Panc1 (cell line): ENCODE results near the gene UTY. TPM values are rescaled to one million over a fixed set of nuclear protein-coding genes. Genes with fewer than 3 reads are reported as not detected.

ENCODE experiments used
- ATAC-seq: fragments of 200-7000 bp; cut with Tn5 transposase; 2 replicates; pipeline ENCODE4 v1.9.1; 2020; ENCODE audit warnings: mild to moderate bottlenecking, moderate library complexity
- BruUV-seq: library from RNA; stranded (reverse); fragments of 400-500 nt; replicated peaks from 2 replicates; lab custom pipeline; 2021; lab: Mats Ljungman, UMichigan
- CTCF ChIA-PET: fragments of 300-600 bp; sonication (Branson Sonifier 250); formaldehyde crosslinking; loops from one replicate; lab custom pipeline; 2022; ENCODE audit warnings: antibody characterized with exemption; lab: Charles Lee
- POLR2A ChIA-PET: fragments of 300-600 bp; sonication (Branson Sonifier 250); formaldehyde crosslinking; loops from one replicate; lab custom pipeline; 2022; ENCODE audit warnings: antibody characterized with exemption; lab: Charles Lee
- DNase-seq: peaks from one replicate; pipeline ENCODE4 v3.0.0-alpha.2; 2010; ENCODE audit warnings: low read depth, low spot score
- H3K27ac ChIP-seq: 2 replicates; pipeline ENCODE4 v1.5.1; 2011; ENCODE audit warnings: mild to moderate bottlenecking, low read length, inconsistent platforms
- H3K27me3 ChIP-seq: fragments of 200-500 bp; sonication (Bioruptor generic); 2 replicates; pipeline ENCODE4 v1.6.0; 2014; ENCODE audit warnings: low read length, inconsistent platforms; ENCODE audit not compliant: control insufficient read depth, insufficient read depth
- H3K36me3 ChIP-seq: fragments of 200-500 bp; sonication (Bioruptor generic); 2 replicates; pipeline ENCODE4 v1.5.1; 2014; ENCODE audit warnings: inconsistent platforms, mild to moderate bottlenecking, low read length, moderate library complexity; ENCODE audit not compliant: control insufficient read depth, insufficient read depth
- H3K4me1 ChIP-seq: 2 replicates; pipeline ENCODE4 v1.5.1; 2011; ENCODE audit warnings: inconsistent platforms, mild to moderate bottlenecking, low read length, moderate library complexity; ENCODE audit not compliant: control insufficient read depth, insufficient read depth
- H3K4me3 ChIP-seq, 2 experiments: 2 replicates each; pipeline ENCODE4 v1.5.1; 2011 to 2012; ENCODE audit warnings: low read depth in 2 of 2, low read length in 2 of 2, mild to moderate bottlenecking in 2 of 2, inconsistent platforms in 1 of 2, moderate library complexity in 1 of 2
- H3K9me3 ChIP-seq: fragments of 200-500 bp; sonication (Bioruptor generic); 2 replicates; pipeline ENCODE4 v1.5.1; 2014; ENCODE audit warnings: low read depth, mild to moderate bottlenecking, inconsistent platforms, low read length, moderate library complexity; ENCODE audit not compliant: control insufficient read depth, insufficient read depth
- POLR2AphosphoS5 ChIP-seq: IDR thresholded peaks from 2 replicates; pipeline ENCODE4 v1.6.1; 2012; ENCODE audit warnings: mild to moderate bottlenecking, low read depth, low read length, moderate library complexity
- SIN3A ChIP-seq: IDR thresholded peaks from 2 replicates; pipeline ENCODE4 v1.6.1; 2012; ENCODE audit warnings: low read depth, mild to moderate bottlenecking, low read length, moderate library complexity, borderline replicate concordance; ENCODE audit not compliant: insufficient read depth
- TCF7L2 ChIP-seq: IDR thresholded peaks from 2 replicates; pipeline ENCODE4 v1.6.1; 2011; ENCODE audit warnings: mild to moderate bottlenecking, low read depth, low read length, inconsistent platforms
- in situ Hi-C: cut with HindIII; loops from 2 replicates; pipeline ENCODE4 v1.10.0; 2016; ENCODE audit warnings: low sequenced_read_pairs, low pct_unique_long_range_greater_than_20kb
- intact Hi-C: fragments of 100-400 bp; cut with micrococcal nuclease; formaldehyde crosslinking; loops from one replicate; pipeline ENCODE4 v1.10.0; 2022; ENCODE audit not compliant: unreplicated experiment
- total RNA-seq: library from RNA; stranded (reverse); gene quantifications from one replicate; pipeline ENCODE4 v1.2.1, GENCODE V29; 2021; ENCODE audit not compliant: unreplicated experiment
- TF ChIP-seq, protein P1 (sequence below): fragments of 450-650 bp; IDR thresholded peaks from 2 replicates; pipeline ENCODE4 v1.5.1; 2017; ENCODE audit warnings: mild to moderate bottlenecking
- TF ChIP-seq, protein P2 (sequence below), 2 experiments: IDR thresholded peaks; 2 replicates each; pipeline ENCODE4 v1.6.1; 2011 to 2012; ENCODE audit warnings: low read depth in 2 of 2, control low read depth in 1 of 2, low read length in 1 of 2, mild to moderate bottlenecking in 1 of 2, moderate library complexity in 1 of 2; ENCODE audit not compliant: insufficient read depth in 1 of 2

Gene UTY
- total RNA-seq, 1 experiment from 2014 or later, result 0.10 TPM

DNA sequence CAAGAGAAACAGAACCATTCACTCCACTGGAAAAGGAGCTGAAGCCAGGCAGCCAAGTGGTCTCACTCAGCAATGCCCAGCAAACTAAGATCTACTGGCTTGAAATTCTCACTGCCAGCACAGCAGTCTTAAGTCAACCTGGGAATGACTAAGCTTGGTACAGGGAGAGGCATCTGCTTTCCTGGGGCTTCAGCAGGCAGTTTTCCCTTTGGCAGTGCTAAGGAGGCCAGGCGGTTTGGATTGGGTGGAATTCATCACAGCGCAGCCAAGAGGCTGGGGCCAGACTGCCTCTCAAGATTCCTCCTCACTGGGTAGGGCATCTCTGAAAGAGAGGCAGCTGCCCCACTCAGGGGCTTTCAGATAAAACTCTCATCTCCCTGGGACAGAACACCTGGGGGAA is 149.2 kb downstream of the UTY start:
- no TSS peak for BruUV-seq
- TF ChIP-seq TCF7L2 (no peak), SIN3A (no peak), POLR2AphosphoS5 (no peak)
- TF ChIP-seq, protein P1, sequence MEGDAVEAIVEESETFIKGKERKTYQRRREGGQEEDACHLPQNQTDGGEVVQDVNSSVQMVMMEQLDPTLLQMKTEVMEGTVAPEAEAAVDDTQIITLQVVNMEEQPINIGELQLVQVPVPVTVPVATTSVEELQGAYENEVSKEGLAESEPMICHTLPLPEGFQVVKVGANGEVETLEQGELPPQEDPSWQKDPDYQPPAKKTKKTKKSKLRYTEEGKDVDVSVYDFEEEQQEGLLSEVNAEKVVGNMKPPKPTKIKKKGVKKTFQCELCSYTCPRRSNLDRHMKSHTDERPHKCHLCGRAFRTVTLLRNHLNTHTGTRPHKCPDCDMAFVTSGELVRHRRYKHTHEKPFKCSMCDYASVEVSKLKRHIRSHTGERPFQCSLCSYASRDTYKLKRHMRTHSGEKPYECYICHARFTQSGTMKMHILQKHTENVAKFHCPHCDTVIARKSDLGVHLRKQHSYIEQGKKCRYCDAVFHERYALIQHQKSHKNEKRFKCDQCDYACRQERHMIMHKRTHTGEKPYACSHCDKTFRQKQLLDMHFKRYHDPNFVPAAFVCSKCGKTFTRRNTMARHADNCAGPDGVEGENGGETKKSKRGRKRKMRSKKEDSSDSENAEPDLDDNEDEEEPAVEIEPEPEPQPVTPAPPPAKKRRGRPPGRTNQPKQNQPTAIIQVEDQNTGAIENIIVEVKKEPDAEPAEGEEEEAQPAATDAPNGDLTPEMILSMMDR, result no peak
- TF ChIP-seq, protein P2, sequence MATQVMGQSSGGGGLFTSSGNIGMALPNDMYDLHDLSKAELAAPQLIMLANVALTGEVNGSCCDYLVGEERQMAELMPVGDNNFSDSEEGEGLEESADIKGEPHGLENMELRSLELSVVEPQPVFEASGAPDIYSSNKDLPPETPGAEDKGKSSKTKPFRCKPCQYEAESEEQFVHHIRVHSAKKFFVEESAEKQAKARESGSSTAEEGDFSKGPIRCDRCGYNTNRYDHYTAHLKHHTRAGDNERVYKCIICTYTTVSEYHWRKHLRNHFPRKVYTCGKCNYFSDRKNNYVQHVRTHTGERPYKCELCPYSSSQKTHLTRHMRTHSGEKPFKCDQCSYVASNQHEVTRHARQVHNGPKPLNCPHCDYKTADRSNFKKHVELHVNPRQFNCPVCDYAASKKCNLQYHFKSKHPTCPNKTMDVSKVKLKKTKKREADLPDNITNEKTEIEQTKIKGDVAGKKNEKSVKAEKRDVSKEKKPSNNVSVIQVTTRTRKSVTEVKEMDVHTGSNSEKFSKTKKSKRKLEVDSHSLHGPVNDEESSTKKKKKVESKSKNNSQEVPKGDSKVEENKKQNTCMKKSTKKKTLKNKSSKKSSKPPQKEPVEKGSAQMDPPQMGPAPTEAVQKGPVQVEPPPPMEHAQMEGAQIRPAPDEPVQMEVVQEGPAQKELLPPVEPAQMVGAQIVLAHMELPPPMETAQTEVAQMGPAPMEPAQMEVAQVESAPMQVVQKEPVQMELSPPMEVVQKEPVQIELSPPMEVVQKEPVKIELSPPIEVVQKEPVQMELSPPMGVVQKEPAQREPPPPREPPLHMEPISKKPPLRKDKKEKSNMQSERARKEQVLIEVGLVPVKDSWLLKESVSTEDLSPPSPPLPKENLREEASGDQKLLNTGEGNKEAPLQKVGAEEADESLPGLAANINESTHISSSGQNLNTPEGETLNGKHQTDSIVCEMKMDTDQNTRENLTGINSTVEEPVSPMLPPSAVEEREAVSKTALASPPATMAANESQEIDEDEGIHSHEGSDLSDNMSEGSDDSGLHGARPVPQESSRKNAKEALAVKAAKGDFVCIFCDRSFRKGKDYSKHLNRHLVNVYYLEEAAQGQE (IDR thresholded peaks at IDR 0.05; ENCODE audit: insufficient read depth in 1 of 2, low read depth in 2 of 2, low read length in 1 of 2), result no peak
- no peak for DNase-seq
- ChIA-PET CTCF (no interaction called here), POLR2A (no interaction called here)
- ATAC-seq, result no peak
- no peaks in the 10 kb centered on the region for H3K4me1 ChIP-seq
- no peaks in the 10 kb centered on the region for H3K9me3 ChIP-seq
- H3K36me3 ChIP-seq, result no peaks in the 10 kb centered on the region
- no peak overlapping the region for H3K4me3 ChIP-seq
- no peaks in the 10 kb centered on the region for H3K27me3 ChIP-seq
- in situ Hi-C loops, result no loop called here
- intact Hi-C loops, result no loop called here
- no peak overlapping the region for H3K27ac ChIP-seq

DNA sequence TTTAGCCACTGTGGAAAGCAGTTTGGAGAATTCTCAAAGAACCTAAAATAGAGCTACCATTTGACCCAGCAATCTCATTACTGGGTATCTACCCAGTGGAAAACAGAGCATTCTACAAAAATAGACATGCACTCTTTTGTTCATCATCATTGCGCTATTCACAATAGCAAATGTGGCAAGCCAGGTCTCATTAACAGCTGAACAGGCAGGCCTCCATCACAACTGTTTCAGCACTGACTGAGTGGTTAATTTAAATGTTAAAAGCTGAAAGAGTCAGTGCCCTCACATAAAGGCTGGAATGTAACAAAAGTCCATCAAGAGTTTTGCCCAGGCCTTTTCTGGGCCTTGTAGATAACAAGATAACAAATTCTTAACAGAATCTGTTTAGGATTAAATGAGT is 166.9 kb downstream of the UTY start:
- Histone ChIP-seq H3K27ac (no peak overlapping the region), H3K4me3 (no peak overlapping the region), H3K4me1 (no peaks in the 10 kb centered on the region), H3K9me3 (no peaks in the 10 kb centered on the region), H3K36me3 (no peaks in the 10 kb centered on the region), H3K27me3 (no peaks in the 10 kb centered on the region)
- ChIA-PET POLR2A (no interaction called here), CTCF (no interaction called here)
- in situ Hi-C loops, result no loop called here
- no peak for ATAC-seq
- no peak for DNase-seq
- no TSS peak for BruUV-seq
- intact Hi-C loops, result no loop called here
- no peak for TF ChIP-seq SIN3A
- TF ChIP-seq, protein P1, result no peak
- no peak for TF ChIP-seq POLR2AphosphoS5
- no peak for TF ChIP-seq TCF7L2
- TF ChIP-seq, protein P2 (IDR thresholded peaks at IDR 0.05; ENCODE audit: insufficient read depth in 1 of 2, low read depth in 2 of 2, low read length in 1 of 2), result no peak
